Ectodermal cell (in vitro differentiated cells): ENCODE measurements around the gene CARD8.
"Not testable (repeated sequence)": the region's sequence is repeated elsewhere in the genome, so short reads cannot be mapped to it uniquely, and the experiment has no call there.

ENCODE experiments used
- H3K27ac ChIP-seq: 2 replicates; pipeline ENCODE4 v1.7.0; 2013; ENCODE audit warnings: mild to moderate bottlenecking, low read depth, low read length; ENCODE audit not compliant: insufficient read depth, poor library complexity, severe bottlenecking
- H3K27me3 ChIP-seq: 2 replicates; pipeline ENCODE4 v1.7.0; 2013; ENCODE audit warnings: mild to moderate bottlenecking, low read length; ENCODE audit not compliant: insufficient read depth, control insufficient read depth, poor library complexity, severe bottlenecking
- H3K36me3 ChIP-seq: one replicate; pipeline ENCODE4 v1.7.0; 2013; ENCODE audit warnings: low read length; ENCODE audit not compliant: control insufficient read depth, insufficient read depth
- H3K4me1 ChIP-seq: one replicate; pipeline ENCODE4 v1.7.0; 2013; ENCODE audit warnings: low read length; ENCODE audit not compliant: control insufficient read depth, insufficient read depth
- H3K4me3 ChIP-seq: 2 replicates; pipeline ENCODE4 v1.7.0; 2013; ENCODE audit warnings: low read depth, low read length, control low read depth; ENCODE audit not compliant: insufficient read depth
- H3K9me3 ChIP-seq: 2 replicates; pipeline ENCODE4 v1.7.0; 2013; ENCODE audit warnings: mild to moderate bottlenecking, low read length, moderate library complexity; ENCODE audit not compliant: control insufficient read depth
- WGBS, 2 experiments: methylation state at CpG; one replicate each; pipeline ENCODE4 v1.1.7; 2013; ENCODE audit warnings: missing lambda C conversion rate in 2 of 2; 5-methylcytosine and 5-hydroxymethylcytosine counted together

The CARD8 gene

DNA sequence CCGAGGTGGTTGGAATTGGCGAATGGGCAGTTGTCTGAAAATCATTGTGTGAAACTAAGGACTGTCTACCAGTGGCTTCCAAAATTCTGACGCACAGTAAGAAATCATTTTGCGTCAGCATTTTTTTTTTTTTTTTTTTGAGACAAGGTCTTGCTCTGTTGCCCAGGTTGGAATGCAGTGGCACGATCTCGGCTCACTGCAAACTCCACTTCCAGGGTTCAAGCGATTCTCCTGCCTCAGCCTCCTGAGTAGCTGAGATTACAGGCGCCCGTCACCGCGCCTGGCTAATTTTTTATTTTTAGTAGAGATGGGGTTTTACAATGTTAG lies 35.7 kb upstream of the CARD8 start:
- not testable (repeated sequence) for H3K36me3 ChIP-seq, H3K4me3 ChIP-seq, H3K9me3 ChIP-seq, H3K27ac ChIP-seq, H3K27me3 ChIP-seq, H3K4me1 ChIP-seq
- 39 to 49% methylated on average over 11 of the region's 11 CpGs for WGBS, 2 experiments

GRCh38 chr19:48290771-48291488 lies 35.2 kb upstream of the CARD8 start:
- Histone ChIP-seq H3K36me3 (peaks cover 10% of the 10 kb centered on the region), H3K27ac (no peak overlapping the region), H3K4me3 (peak overlapping the region; percentile 53), H3K4me1 (peaks cover 5% of the 10 kb centered on the region), H3K27me3 (peaks cover 4% of the 10 kb centered on the region), H3K9me3 (no peaks in the 10 kb centered on the region)
- WGBS, 2 experiments, result 1% methylated on average over 45 of the region's 45 CpGs

DNA sequence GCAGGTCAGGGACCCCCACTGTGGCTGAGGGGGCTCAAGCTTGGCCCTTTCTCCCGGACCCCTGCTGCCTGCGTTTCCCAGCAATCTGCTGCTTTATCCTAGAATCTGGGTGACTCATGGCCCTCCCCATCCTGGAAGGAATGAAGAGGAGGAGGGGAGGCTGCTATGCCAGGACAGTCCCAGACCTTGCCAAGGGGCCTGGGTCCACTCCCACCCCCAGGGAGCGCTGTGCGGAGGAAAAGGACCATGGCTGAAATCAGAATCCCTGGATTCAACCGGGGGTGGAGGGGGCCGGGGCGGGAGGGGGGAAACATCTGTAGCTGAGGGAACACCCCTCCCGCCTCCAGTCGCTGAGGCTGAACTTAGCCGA lies 34.7 kb upstream of the CARD8 start:
- WGBS, 2 experiments, result 0 to 2% methylated on average over 10 of the region's 10 CpGs
- peaks cover 5% of the 10 kb centered on the region for H3K4me1 ChIP-seq
- H3K36me3 ChIP-seq, result peaks cover 16% of the 10 kb centered on the region
- peaks cover 4% of the 10 kb centered on the region for H3K27me3 ChIP-seq
- H3K27ac ChIP-seq, result no peak overlapping the region
- no peaks in the 10 kb centered on the region for H3K9me3 ChIP-seq
- H3K4me3 ChIP-seq, result peak overlapping the region; percentile 53

GRCh38 chr19:48287748-48288147 lies 32.0 kb upstream of the CARD8 start:
- H3K4me1 ChIP-seq, result peaks cover 5% of the 10 kb centered on the region
- H3K27me3 ChIP-seq, result peaks cover 4% of the 10 kb centered on the region
- 92 to 95% methylated on average over 3 of the region's 3 CpGs for WGBS, 2 experiments
- no peaks in the 10 kb centered on the region for H3K9me3 ChIP-seq
- H3K4me3 ChIP-seq, result no peak overlapping the region
- peaks cover 25% of the 10 kb centered on the region for H3K36me3 ChIP-seq
- no peak overlapping the region for H3K27ac ChIP-seq

DNA sequence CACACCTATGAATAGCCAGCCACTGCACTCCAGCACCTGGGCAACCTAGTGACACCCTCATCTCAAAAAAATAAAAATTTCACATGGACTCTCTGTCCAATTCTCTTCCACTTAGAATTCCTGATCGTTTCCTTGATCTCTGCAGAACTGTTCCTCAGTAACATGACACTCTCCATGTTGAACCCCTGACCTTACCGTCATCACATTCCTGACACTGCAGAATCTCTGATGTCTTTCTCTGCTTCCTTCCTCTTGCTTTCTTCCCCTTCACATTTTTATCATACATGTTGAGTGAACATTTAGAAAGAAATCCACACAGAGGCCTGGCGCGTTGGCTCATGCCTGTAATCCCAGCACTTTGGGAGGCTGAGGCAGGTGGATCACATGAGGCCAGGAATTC lies 29.2 kb upstream of the CARD8 start:
- H3K9me3 ChIP-seq, result no peaks in the 10 kb centered on the region
- no peaks in the 10 kb centered on the region for H3K4me1 ChIP-seq
- H3K36me3 ChIP-seq, result peaks cover 32% of the 10 kb centered on the region
- 92 to 95% methylated on average over 4 of the region's 4 CpGs for WGBS, 2 experiments
- H3K27me3 ChIP-seq, result no peaks in the 10 kb centered on the region
- no peak overlapping the region for H3K4me3 ChIP-seq
- no peak overlapping the region for H3K27ac ChIP-seq

DNA sequence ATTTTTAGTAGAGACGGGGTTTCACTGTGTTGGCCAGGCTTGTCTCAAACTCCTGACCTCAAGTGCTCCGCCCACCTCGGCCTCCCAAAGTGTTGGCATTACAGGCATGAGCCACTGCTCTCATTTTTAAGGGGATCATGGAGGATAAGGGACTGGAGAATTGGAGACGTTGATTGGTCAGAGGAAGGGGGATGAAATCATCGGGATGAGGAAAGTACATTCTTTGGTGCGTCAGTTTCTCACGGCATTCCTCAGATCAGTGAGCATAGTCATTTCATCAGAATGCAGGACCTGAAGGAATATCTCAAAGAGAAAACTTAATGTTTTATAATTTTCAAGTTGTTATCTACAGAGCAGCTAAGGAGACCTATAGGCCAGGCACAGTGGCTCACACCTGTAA lies 28.2 kb upstream of the CARD8 start:
- H3K27ac ChIP-seq, result no peak overlapping the region
- no peaks in the 10 kb centered on the region for H3K27me3 ChIP-seq
- peaks cover 32% of the 10 kb centered on the region for H3K36me3 ChIP-seq
- 92 to 93% methylated on average over 7 of the region's 7 CpGs for WGBS, 2 experiments
- no peaks in the 10 kb centered on the region for H3K9me3 ChIP-seq
- no peaks in the 10 kb centered on the region for H3K4me1 ChIP-seq
- no peak overlapping the region for H3K4me3 ChIP-seq

- Histone ChIP-seq H3K27ac (no peak overlapping the region), H3K27me3 (no peaks in the 10 kb centered on the region), H3K9me3 (no peaks in the 10 kb centered on the region), H3K4me1 (no peaks in the 10 kb centered on the region), H3K4me3 (no peak overlapping the region), H3K36me3 (peaks cover 16% of the 10 kb centered on the region)
- 95 to 96% methylated on average over 9 of the region's 9 CpGs for WGBS, 2 experiments
These were observed 24.0 kb upstream of the CARD8 start for GRCh38 chr19:48279747-48280146.

- Histone ChIP-seq H3K4me3 (no peak overlapping the region), H3K36me3 (no peaks in the 10 kb centered on the region), H3K27ac (no peak overlapping the region), H3K27me3 (no peaks in the 10 kb centered on the region), H3K9me3 (no peaks in the 10 kb centered on the region), H3K4me1 (no peaks in the 10 kb centered on the region)
- WGBS, 2 experiments, result 77 to 78% methylated on average over 6 of the region's 6 CpGs
These were observed 19.2 kb upstream of the CARD8 start for GRCh38 chr19:48274938-48275337.

DNA sequence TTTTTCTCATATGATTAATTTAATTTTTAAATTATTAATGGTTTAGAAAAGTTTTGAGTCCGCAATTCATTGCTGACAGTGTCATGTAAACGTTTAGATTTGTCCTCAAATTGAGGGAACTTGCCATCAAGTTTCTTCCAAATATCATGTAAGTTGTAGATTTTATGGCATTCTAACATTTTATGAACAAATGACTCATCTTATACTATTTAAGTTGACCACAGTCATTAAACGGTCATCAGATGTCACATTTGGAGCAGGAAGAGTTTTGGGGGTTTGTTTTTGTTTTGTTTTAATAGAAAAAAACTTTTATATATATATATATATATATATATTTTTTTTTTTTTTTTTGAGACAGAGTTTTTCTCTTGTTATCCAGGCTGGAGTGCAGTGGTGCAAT lies 18.5 kb upstream of the CARD8 start:
- H3K4me3 ChIP-seq, result no peak overlapping the region
- no peaks in the 10 kb centered on the region for H3K27me3 ChIP-seq
- no peak overlapping the region for H3K27ac ChIP-seq
- no peaks in the 10 kb centered on the region for H3K36me3 ChIP-seq
- 80 to 96% methylated on average over 1 to 2 of the region's 3 CpGs for WGBS, 2 experiments
- no peaks in the 10 kb centered on the region for H3K4me1 ChIP-seq
- H3K9me3 ChIP-seq, result no peaks in the 10 kb centered on the region

DNA sequence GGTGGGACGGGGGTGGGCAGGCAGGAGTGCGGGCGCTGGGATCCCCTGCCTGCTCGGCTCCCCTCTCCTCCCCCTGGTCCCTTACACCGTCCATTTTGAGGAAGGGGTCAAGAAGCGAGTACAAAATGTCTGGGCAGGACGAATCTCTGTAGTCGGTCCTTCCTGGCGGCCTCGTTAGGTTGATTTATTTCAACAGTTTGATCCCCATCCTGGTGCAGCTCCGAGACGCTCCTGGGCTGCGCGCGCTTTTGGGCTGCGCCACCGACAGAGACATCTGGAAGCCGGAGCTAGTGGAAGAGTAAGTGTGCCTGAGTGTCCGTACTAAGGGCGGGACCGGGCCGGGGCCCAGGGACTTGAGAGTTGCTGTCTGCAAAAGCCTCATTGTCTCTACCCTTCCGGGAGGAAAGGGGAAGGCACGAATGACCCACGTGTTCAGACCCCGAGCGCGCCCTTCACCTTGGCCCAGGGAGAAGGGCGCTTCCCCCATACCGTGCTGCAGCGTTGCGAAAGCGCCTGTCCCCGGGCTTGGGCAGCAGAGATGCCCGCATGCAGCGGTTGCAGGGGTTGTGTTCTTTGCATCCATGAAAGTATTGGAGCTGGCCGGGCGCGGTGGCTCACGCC lies 15.9 kb upstream of the CARD8 start:
- Histone ChIP-seq H3K4me1 (no peaks in the 10 kb centered on the region), H3K27ac (peak overlapping the region; percentile 60), H3K9me3 (no peaks in the 10 kb centered on the region), H3K27me3 (no peaks in the 10 kb centered on the region), H3K4me3 (peak overlapping the region; percentile 83), H3K36me3 (no peaks in the 10 kb centered on the region)
- 5 to 6% methylated on average over 40 of the region's 40 CpGs for WGBS, 2 experiments
